ENCODE results near the gene COL19A1.
"Not testable (repeated sequence)": the region's sequence is repeated elsewhere in the genome, so short reads cannot be mapped to it uniquely, and the experiment has no call there.

The COL19A1 gene
- 0 to 0.39 (median 0) reads per million in 3 donors for total RNA-seq

DNA sequence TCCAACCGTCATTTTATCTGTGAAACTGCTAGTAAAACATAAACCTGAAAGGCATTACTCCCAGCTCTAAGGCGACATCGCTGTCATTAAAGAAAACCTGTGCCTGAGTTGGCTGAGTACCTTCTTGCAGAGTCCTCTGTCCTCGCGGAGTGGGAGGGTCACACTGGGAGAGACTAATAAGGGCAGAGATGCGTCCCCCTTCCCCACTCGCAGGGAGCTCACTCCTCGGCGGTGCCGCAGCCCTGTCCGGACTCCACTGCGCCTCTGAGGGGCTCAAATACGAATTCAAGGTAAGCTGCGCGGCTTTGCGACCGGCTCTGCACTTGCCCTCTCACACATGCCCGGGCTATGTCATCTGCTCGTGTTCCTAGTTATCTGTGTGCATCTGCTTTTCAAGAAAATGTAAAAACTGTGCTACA lies at the start of gene COL19A1:
Gene COL19A1 (plus strand): TSS at position 206 of the 419 bp plus-strand sequence. CDS start 13,012 bp downstream, outside the sequence.
- peak within 1 kb of the TSS; percentile 33 for H3K27ac ChIP-seq (ENCODE audit: insufficient read depth, low read length, poor library complexity, severe bottlenecking)
- DNase-seq, result peak in 1 of 3 donors; percentile 2
- H3K9me3 ChIP-seq (ENCODE audit: control insufficient read depth, low read length), result no peaks in the 10 kb centered on the region
- H3K4me1 ChIP-seq (ENCODE audit: control insufficient read depth, insufficient read depth, low read length, poor library complexity, severe bottlenecking), result peaks cover 11% of the 10 kb centered on the region
- no peaks in the 10 kb centered on the region for H3K36me3 ChIP-seq (ENCODE audit: control insufficient read depth, insufficient read depth, low read length)
- no peaks in the 10 kb centered on the region for H3K27me3 ChIP-seq (replicated peaks; ENCODE audit: control insufficient read depth, insufficient read depth, low read length, poor library complexity, severe bottlenecking)
- H3K4me3 ChIP-seq (ENCODE audit: insufficient read depth, low read depth, low read length, poor library complexity, severe bottlenecking), result peak within 1 kb of the TSS; percentile 63

DNA sequence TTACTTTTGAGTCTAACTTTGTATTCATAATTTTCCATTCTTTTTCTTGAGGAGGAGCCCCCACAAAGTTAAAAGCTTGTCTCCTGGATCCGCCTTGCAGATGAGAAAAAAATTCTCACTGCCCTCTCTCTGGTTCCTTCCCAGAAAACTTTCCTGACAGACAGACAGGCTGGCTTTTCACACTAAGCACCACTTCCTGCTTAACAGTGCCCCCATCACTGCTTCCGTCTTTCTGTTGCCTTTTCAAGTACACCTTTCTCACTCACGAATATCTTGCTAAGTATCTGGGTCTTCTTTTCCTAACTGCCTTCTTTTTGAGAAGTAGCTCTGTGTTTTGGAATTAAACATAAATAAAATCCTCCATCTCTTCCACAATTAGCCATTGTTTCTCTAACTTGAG lies 49.8 kb upstream of the COL19A1 start:
- no peak for DNase-seq
- peak overlapping the region; percentile 41 for H3K4me3 ChIP-seq (ENCODE audit: insufficient read depth, low read depth, low read length, poor library complexity, severe bottlenecking)

DNA sequence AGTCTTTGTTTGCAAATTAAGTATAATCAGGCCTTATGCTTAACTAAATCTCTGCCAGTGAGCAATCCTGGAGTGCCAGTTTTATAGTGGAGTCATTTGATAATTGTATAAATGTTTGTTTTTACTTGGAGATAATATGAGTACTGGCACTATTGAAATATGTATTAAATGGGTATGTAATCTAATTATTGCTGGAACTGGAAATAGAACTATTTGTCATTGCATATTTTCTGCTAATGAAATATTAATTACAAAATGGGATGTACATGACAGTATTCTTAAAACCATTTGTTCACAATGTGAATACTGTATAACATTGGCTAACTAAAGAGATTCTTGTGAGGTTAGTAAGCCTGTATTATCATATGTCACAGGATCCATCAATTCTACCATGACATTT lies 49.0 kb upstream of the COL19A1 start:
- no peak for DNase-seq
- Histone ChIP-seq H3K36me3 (ENCODE audit: control insufficient read depth, insufficient read depth, low read length) (no peaks in the 10 kb centered on the region), H3K4me1 (ENCODE audit: control insufficient read depth, insufficient read depth, low read length, poor library complexity, severe bottlenecking) (peaks cover 27% of the 10 kb centered on the region), H3K27ac (ENCODE audit: insufficient read depth, low read length, poor library complexity, severe bottlenecking) (no peak overlapping the region), H3K9me3 (ENCODE audit: control insufficient read depth, low read length) (no peaks in the 10 kb centered on the region), H3K27me3 (replicated peaks; ENCODE audit: control insufficient read depth, insufficient read depth, low read length, poor library complexity, severe bottlenecking) (no peaks in the 10 kb centered on the region), H3K4me3 (ENCODE audit: insufficient read depth, low read depth, low read length, poor library complexity, severe bottlenecking) (no peak overlapping the region)

More for the DNA sequence above, 49.8 kb upstream of the COL19A1 start:
- Histone ChIP-seq H3K4me1 (ENCODE audit: control insufficient read depth, insufficient read depth, low read length, poor library complexity, severe bottlenecking) (peaks cover 29% of the 10 kb centered on the region), H3K9me3 (ENCODE audit: control insufficient read depth, low read length) (no peaks in the 10 kb centered on the region), H3K27ac (ENCODE audit: insufficient read depth, low read length, poor library complexity, severe bottlenecking) (peak overlapping the region; percentile 38), H3K36me3 (ENCODE audit: control insufficient read depth, insufficient read depth, low read length) (no peaks in the 10 kb centered on the region), H3K27me3 (replicated peaks; ENCODE audit: control insufficient read depth, insufficient read depth, low read length, poor library complexity, severe bottlenecking) (no peaks in the 10 kb centered on the region)

DNA sequence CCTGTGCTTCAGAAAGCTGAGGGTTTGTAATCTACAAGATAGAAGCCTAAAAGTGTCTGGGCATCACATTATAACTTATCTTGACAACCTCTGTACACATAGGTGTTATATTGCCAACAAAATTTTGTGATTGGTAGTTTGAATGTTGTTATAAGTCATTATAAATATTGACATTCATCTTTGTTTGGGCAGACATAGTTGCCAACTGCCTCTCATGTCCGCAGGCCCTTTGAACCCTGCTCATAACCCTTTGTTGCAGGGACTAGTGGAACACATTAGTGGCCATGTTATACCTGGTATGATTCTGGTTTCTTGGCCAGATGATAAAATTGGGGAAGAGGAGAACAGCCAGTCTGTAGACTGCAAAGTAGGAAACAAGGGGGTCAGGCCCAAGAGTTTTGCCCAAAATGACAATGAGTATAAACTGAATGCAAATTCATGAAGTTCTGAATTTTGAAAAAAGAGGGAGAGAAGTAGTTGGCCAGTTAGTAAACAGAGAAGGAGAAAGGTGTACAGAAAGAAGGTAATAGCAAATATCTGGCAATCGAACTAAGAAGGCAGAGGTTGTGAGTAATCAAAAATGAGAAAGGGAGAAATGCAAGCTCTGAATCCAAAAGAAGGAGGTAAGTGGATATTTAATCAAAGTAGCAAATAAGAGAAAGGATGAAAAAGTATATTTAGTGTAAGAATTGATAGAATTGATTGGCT lies 48.0 kb upstream of the COL19A1 start:
- no peaks in the 10 kb centered on the region for H3K9me3 ChIP-seq (ENCODE audit: control insufficient read depth, low read length)
- no peak overlapping the region for H3K27ac ChIP-seq (ENCODE audit: insufficient read depth, low read length, poor library complexity, severe bottlenecking)

DNA sequence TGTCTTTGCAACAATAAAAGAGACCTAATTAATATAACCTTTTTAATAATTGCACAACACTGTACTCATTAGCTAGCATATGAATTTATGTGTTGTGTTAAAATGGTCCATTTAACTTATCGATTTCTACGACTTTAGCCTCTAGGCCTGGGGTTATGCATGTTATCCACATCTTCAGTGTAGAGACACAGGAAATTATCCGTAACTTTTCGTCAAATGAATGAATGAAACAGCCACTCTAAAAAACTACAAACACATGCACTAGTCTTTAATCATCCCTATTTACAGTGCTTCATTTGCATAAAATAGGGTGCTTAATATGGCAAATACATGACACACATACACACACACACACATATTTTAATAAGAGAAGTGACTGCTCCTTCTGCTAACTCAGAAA lies 47.2 kb upstream of the COL19A1 start:
- no peaks in the 10 kb centered on the region for H3K36me3 ChIP-seq (ENCODE audit: control insufficient read depth, insufficient read depth, low read length)
- no peaks in the 10 kb centered on the region for H3K9me3 ChIP-seq (ENCODE audit: control insufficient read depth, low read length)
- no peaks in the 10 kb centered on the region for H3K27me3 ChIP-seq (replicated peaks; ENCODE audit: control insufficient read depth, insufficient read depth, low read length, poor library complexity, severe bottlenecking)
- no peak for DNase-seq
- peaks cover 11% of the 10 kb centered on the region for H3K4me1 ChIP-seq (ENCODE audit: control insufficient read depth, insufficient read depth, low read length, poor library complexity, severe bottlenecking)
- no peak overlapping the region for H3K4me3 ChIP-seq (ENCODE audit: insufficient read depth, low read depth, low read length, poor library complexity, severe bottlenecking)
- H3K27ac ChIP-seq (ENCODE audit: insufficient read depth, low read length, poor library complexity, severe bottlenecking), result no peak overlapping the region

More for the DNA sequence above, 48.0 kb upstream of the COL19A1 start:
- no peak for DNase-seq
- Histone ChIP-seq H3K4me3 (ENCODE audit: insufficient read depth, low read depth, low read length, poor library complexity, severe bottlenecking) (no peak overlapping the region), H3K27me3 (replicated peaks; ENCODE audit: control insufficient read depth, insufficient read depth, low read length, poor library complexity, severe bottlenecking) (no peaks in the 10 kb centered on the region), H3K4me1 (ENCODE audit: control insufficient read depth, insufficient read depth, low read length, poor library complexity, severe bottlenecking) (peaks cover 17% of the 10 kb centered on the region), H3K36me3 (ENCODE audit: control insufficient read depth, insufficient read depth, low read length) (no peaks in the 10 kb centered on the region)

DNA sequence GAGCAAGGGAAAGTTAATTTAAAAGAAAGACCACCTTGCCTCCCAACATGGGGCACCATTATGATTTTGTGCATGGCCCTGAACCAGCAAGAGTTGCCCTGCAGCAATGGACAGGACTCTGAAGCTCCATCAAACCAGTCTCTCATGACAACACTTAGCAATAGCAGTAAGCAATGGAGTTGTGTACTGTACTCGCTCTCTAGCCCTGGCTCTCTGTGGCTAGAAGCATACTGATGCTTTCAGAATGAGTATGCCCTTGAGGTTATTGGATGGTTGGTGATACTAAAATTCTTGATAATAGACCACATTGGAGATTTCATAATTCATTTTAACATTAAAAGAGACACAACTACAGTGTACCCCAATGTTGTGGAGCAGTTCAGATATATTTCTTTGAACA lies 46.3 kb upstream of the COL19A1 start:
- H3K4me1 ChIP-seq (ENCODE audit: control insufficient read depth, insufficient read depth, low read length, poor library complexity, severe bottlenecking), result peaks cover 2% of the 10 kb centered on the region
- H3K27me3 ChIP-seq (replicated peaks; ENCODE audit: control insufficient read depth, insufficient read depth, low read length, poor library complexity, severe bottlenecking), result no peaks in the 10 kb centered on the region
- no peaks in the 10 kb centered on the region for H3K9me3 ChIP-seq (ENCODE audit: control insufficient read depth, low read length)
- H3K27ac ChIP-seq (ENCODE audit: insufficient read depth, low read length, poor library complexity, severe bottlenecking), result no peak overlapping the region
- no peak for DNase-seq
- H3K4me3 ChIP-seq (ENCODE audit: insufficient read depth, low read depth, low read length, poor library complexity, severe bottlenecking), result no peak overlapping the region
- no peaks in the 10 kb centered on the region for H3K36me3 ChIP-seq (ENCODE audit: control insufficient read depth, insufficient read depth, low read length)

DNA sequence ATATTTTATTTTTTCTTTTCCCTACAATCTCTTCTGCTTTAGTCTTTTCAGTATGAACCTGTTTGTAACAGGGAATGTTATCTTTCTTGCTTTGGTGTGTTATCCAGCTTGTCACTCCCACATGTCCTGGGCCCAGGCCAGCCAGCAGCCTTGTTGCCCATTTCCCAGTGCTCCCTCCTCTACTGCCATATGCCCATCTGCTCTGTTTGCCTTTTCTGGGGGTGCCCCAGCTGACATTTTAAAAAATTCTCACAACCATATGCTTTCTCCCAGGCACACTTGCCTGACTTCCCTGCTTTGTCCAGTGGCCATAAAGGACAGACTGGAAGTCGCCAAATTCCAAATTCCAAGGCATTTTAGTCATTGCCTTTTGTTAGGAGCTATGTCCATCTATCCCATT lies 45.9 kb upstream of the COL19A1 start:
- Histone ChIP-seq H3K4me3 (ENCODE audit: insufficient read depth, low read depth, low read length, poor library complexity, severe bottlenecking) (no peak overlapping the region), H3K27me3 (replicated peaks; ENCODE audit: control insufficient read depth, insufficient read depth, low read length, poor library complexity, severe bottlenecking) (no peaks in the 10 kb centered on the region), H3K4me1 (ENCODE audit: control insufficient read depth, insufficient read depth, low read length, poor library complexity, severe bottlenecking) (no peaks in the 10 kb centered on the region), H3K36me3 (ENCODE audit: control insufficient read depth, insufficient read depth, low read length) (no peaks in the 10 kb centered on the region), H3K9me3 (ENCODE audit: control insufficient read depth, low read length) (no peaks in the 10 kb centered on the region), H3K27ac (ENCODE audit: insufficient read depth, low read length, poor library complexity, severe bottlenecking) (no peak overlapping the region)
- no peak for DNase-seq

DNA sequence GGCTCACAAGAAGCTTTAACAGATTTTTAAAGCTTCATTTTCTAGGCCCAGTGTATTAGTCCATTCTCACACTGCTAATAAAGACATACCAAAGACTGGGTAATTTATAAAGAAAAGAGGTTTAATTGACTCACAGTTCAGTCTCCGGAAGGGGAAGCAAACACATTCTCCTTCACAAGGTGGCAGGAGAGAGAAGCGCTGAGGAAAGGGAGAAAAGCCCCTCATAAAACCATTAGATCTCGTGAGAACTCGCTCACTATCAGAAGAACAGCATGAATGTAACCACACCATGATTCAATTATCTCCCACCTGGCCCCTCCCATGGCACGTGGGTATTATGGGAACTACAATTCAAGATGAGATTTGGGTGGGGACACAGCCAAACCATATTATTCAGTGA lies 42.0 kb upstream of the COL19A1 start:
- H3K27me3 ChIP-seq (replicated peaks; ENCODE audit: control insufficient read depth, insufficient read depth, low read length, poor library complexity, severe bottlenecking); H3K4me1 ChIP-seq (ENCODE audit: control insufficient read depth, insufficient read depth, low read length, poor library complexity, severe bottlenecking); H3K36me3 ChIP-seq (ENCODE audit: control insufficient read depth, insufficient read depth, low read length); H3K27ac ChIP-seq (ENCODE audit: insufficient read depth, low read length, poor library complexity, severe bottlenecking); DNase-seq; H3K4me3 ChIP-seq (ENCODE audit: insufficient read depth, low read depth, low read length, poor library complexity, severe bottlenecking); H3K9me3 ChIP-seq (ENCODE audit: control insufficient read depth, low read length): not testable (repeated sequence)

DNA sequence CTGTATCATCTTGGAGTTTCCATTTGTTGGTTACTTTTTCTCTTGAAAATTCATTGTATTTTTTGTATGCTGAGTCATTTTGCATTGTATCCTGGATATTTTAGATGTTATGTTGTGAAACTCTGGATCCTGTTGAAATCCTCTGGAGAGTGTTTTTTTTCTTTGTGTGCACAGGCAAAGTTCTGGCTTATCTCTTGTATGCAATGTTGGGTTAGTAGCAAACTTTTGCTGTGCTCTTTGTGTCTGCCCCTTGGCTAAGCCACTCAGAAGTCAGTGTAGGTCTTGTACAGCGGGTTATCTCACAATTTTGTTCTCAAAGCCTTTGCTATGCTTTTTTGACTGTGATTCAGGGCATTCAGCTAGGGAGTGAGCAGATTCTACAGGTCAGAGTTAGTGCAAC lies 40.5 kb upstream of the COL19A1 start:
- Histone ChIP-seq H3K4me1 (ENCODE audit: control insufficient read depth, insufficient read depth, low read length, poor library complexity, severe bottlenecking) (no peaks in the 10 kb centered on the region), H3K4me3 (ENCODE audit: insufficient read depth, low read depth, low read length, poor library complexity, severe bottlenecking) (no peak overlapping the region), H3K36me3 (ENCODE audit: control insufficient read depth, insufficient read depth, low read length) (no peaks in the 10 kb centered on the region), H3K27ac (ENCODE audit: insufficient read depth, low read length, poor library complexity, severe bottlenecking) (no peak overlapping the region), H3K27me3 (replicated peaks; ENCODE audit: control insufficient read depth, insufficient read depth, low read length, poor library complexity, severe bottlenecking) (no peaks in the 10 kb centered on the region), H3K9me3 (ENCODE audit: control insufficient read depth, low read length) (no peaks in the 10 kb centered on the region)
- no peak for DNase-seq

DNA sequence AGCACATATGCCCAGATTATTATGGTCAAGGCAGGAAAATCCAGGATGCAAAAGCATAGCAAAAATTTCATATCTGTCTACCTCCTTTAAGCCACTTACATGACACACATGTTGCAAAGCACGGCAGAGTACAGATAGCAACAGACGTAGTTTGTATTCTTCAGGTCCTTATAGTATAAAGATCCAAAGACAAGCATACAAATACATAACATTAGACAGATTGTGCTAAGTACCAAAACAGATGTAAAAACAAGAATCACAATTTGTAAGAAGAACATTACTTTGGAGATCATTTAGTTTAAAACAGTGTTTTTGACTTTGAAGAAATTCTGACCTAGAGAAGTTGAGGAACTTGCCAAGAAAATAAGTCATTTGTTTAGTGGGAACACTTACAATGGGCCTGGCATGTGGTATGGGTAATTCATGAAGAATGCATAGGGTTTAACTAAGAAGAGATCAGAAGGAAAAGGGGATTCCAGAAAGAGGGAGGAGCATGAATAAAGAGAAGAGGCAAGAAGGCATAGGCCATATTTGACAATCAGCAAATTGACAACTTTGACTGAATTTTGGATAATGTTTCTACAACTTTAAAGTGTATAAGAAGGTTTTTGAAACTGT lies 39.0 kb upstream of the COL19A1 start:
- no peaks in the 10 kb centered on the region for H3K4me1 ChIP-seq (ENCODE audit: control insufficient read depth, insufficient read depth, low read length, poor library complexity, severe bottlenecking)
- DNase-seq, result no peak
- no peaks in the 10 kb centered on the region for H3K36me3 ChIP-seq (ENCODE audit: control insufficient read depth, insufficient read depth, low read length)
- no peaks in the 10 kb centered on the region for H3K9me3 ChIP-seq (ENCODE audit: control insufficient read depth, low read length)
- no peak overlapping the region for H3K4me3 ChIP-seq (ENCODE audit: insufficient read depth, low read depth, low read length, poor library complexity, severe bottlenecking)
- H3K27ac ChIP-seq (ENCODE audit: insufficient read depth, low read length, poor library complexity, severe bottlenecking), result no peak overlapping the region
- no peaks in the 10 kb centered on the region for H3K27me3 ChIP-seq (replicated peaks; ENCODE audit: control insufficient read depth, insufficient read depth, low read length, poor library complexity, severe bottlenecking)
